SK-N-SH treated with all-trans-retinoic acid at 6 μM for 48 hours (cell line): ENCODE results near the gene VAV1.

Experiments used
- ATAC-seq: fragments of 200-7000 bp; cut with Tn5 transposase; 3 replicates; pipeline ENCODE4 v1.9.1; 2020; ENCODE audit warnings: mild to moderate bottlenecking, moderate library complexity
- BACH2 ChIP-seq: fragments of 250-450 bp; sonication (Bioruptor Pico); IDR thresholded peaks from 2 replicates; pipeline ENCODE4 v1.9.0; 2021; ENCODE audit warnings: mild to moderate bottlenecking, borderline replicate concordance
- CREB5 ChIP-seq: fragments of 250-450 bp; sonication (Bioruptor Pico); IDR thresholded peaks from 2 replicates; pipeline ENCODE4 v1.5.1; 2020; ENCODE audit warnings: low read depth, mild to moderate bottlenecking, moderate library complexity
- CSDC2 ChIP-seq: fragments of 250-450 bp; sonication (Bioruptor Pico); IDR thresholded peaks from 2 replicates; pipeline ENCODE4 v1.5.0; 2020; ENCODE audit warnings: mild to moderate bottlenecking, moderate library complexity
- CSRNP3 ChIP-seq: fragments of 250-450 bp; sonication (Bioruptor Pico); IDR thresholded peaks from 2 replicates; pipeline ENCODE4 v1.5.1; 2021; ENCODE audit warnings: mild to moderate bottlenecking, moderate library complexity
- ESRRG ChIP-seq: fragments of 250-450 bp; sonication (Bioruptor Pico); IDR thresholded peaks from 2 replicates; pipeline ENCODE4 v1.6.1; 2021; ENCODE audit warnings: mild to moderate bottlenecking
- GLIS3 ChIP-seq: fragments of 250-450 bp; sonication (Bioruptor Pico); IDR thresholded peaks from 2 replicates; pipeline ENCODE4 v1.5.0; 2020; ENCODE audit warnings: mild to moderate bottlenecking, moderate library complexity
- ISL1 ChIP-seq: fragments of 250-450 bp; sonication (Bioruptor Pico); IDR thresholded peaks from 2 replicates; pipeline ENCODE4 v2.1.2; 2022; ENCODE audit warnings: mild to moderate bottlenecking, moderate library complexity
- OSR1 ChIP-seq: fragments of 250-450 bp; sonication (Bioruptor Pico); IDR thresholded peaks from 2 replicates; pipeline ENCODE4 v1.8.0; 2022; ENCODE audit warnings: moderate library complexity, mild to moderate bottlenecking, inconsistent platforms
- POU6F1 ChIP-seq: fragments of 250-450 bp; sonication (Bioruptor Pico); IDR thresholded peaks from 2 replicates; pipeline ENCODE4 v1.8.0; 2021; ENCODE audit warnings: low read depth, mild to moderate bottlenecking, moderate library complexity, borderline replicate concordance
- PPARA ChIP-seq: fragments of 250-450 bp; sonication (Bioruptor Pico); IDR thresholded peaks from 2 replicates; pipeline ENCODE4 v1.5.0; 2020; ENCODE audit warnings: mild to moderate bottlenecking, borderline replicate concordance
- RARB ChIP-seq: fragments of 250-450 bp; sonication (Bioruptor Pico); IDR thresholded peaks from 2 replicates; pipeline ENCODE4 v1.8.0; 2021; ENCODE audit warnings: mild to moderate bottlenecking, moderate library complexity
- SNAI2 ChIP-seq: fragments of 250-450 bp; sonication (Bioruptor Pico); IDR thresholded peaks from 2 replicates; pipeline ENCODE4 v1.5.0; 2020; ENCODE audit warnings: mild to moderate bottlenecking, moderate library complexity
- TCF4 ChIP-seq: fragments of 250-450 bp; sonication (Bioruptor Pico); IDR thresholded peaks from 2 replicates; pipeline ENCODE4 v1.8.0; 2021; ENCODE audit warnings: mild to moderate bottlenecking, moderate library complexity, borderline replicate concordance
- TSHZ2 ChIP-seq: fragments of 250-450 bp; sonication (Bioruptor Pico); IDR thresholded peaks from 2 replicates; pipeline ENCODE4 v1.5.0; 2020; ENCODE audit warnings: mild to moderate bottlenecking, moderate library complexity
- ZC3H10 ChIP-seq: fragments of 250-450 bp; sonication (Bioruptor Pico); IDR thresholded peaks from 2 replicates; pipeline ENCODE4 v1.5.1; 2021; ENCODE audit warnings: mild to moderate bottlenecking, moderate library complexity
- ZFP3 ChIP-seq: fragments of 250-450 bp; sonication (Bioruptor Pico); IDR thresholded peaks from 2 replicates; pipeline ENCODE4 v1.5.0; 2020; ENCODE audit warnings: mild to moderate bottlenecking, moderate library complexity
- ZFP30 ChIP-seq: fragments of 450-650 bp; formaldehyde crosslinking; IDR thresholded peaks from 2 replicates; pipeline ENCODE4 v1.5.0; 2022; ENCODE audit warnings: mild to moderate bottlenecking, moderate library complexity
- ZNF565 ChIP-seq: fragments of 450-650 bp; formaldehyde crosslinking; conservative IDR thresholded peaks from 2 replicates; pipeline ENCODE4 v1.5.0; 2020; ENCODE audit warnings: low read depth, mild to moderate bottlenecking, moderate library complexity
- ZNF70 ChIP-seq: fragments of 450-650 bp; formaldehyde crosslinking; IDR thresholded peaks from 2 replicates; pipeline ENCODE4 v1.5.0; 2020; ENCODE audit warnings: mild to moderate bottlenecking, moderate library complexity
- ZNF8 ChIP-seq: fragments of 450-650 bp; formaldehyde crosslinking; IDR thresholded peaks from 2 replicates; pipeline ENCODE4 v1.5.0; 2020; ENCODE audit warnings: mild to moderate bottlenecking, moderate library complexity

Gene VAV1

GRCh38 chr19:6864325-6864940, 91.9 kb downstream of the VAV1 start:
- ATAC-seq = no peak
- no peak for TF ChIP-seq TSHZ2 (CRISPR knock-in tag)
- TF ChIP-seq SNAI2 (CRISPR knock-in tag) = no peak
- TF ChIP-seq ZC3H10 (CRISPR knock-in tag) = no peak
- TF ChIP-seq TCF4 (CRISPR knock-in tag) = no peak
- no peak for TF ChIP-seq RARB (CRISPR knock-in tag)
- TF ChIP-seq OSR1 (CRISPR knock-in tag) = no peak
- no peak for TF ChIP-seq CSDC2
- no peak for TF ChIP-seq ZNF8
- TF ChIP-seq CSRNP3 = no peak
- TF ChIP-seq GLIS3 (CRISPR knock-in tag) = no peak
- no peak for TF ChIP-seq ESRRG (CRISPR knock-in tag)
- TF ChIP-seq BACH2 = no peak
- TF ChIP-seq ISL1 = no peak
- TF ChIP-seq POU6F1 (CRISPR knock-in tag) = no peak
- TF ChIP-seq ZFP3 = no peak
- no peak for TF ChIP-seq CREB5 (CRISPR knock-in tag)
- no peak for TF ChIP-seq ZNF565 (CRISPR knock-in tag)
- TF ChIP-seq ZNF70 (CRISPR knock-in tag) = no peak

GRCh38 chr19:6865849-6866248, 93.3 kb downstream of the VAV1 start:
- no peak for TF ChIP-seq ZC3H10 (CRISPR knock-in tag)
- TF ChIP-seq OSR1 (CRISPR knock-in tag) = no peak
- no peak for TF ChIP-seq GLIS3 (CRISPR knock-in tag)
- no peak for TF ChIP-seq CSDC2
- no peak for TF ChIP-seq RARB (CRISPR knock-in tag)
- TF ChIP-seq ZFP30 (CRISPR knock-in tag) = no peak
- TF ChIP-seq PPARA (CRISPR knock-in tag) = no peak
- no peak for ATAC-seq

GRCh38 chr19:6866741-6867151, 94.2 kb downstream of the VAV1 start:
- no peak for TF ChIP-seq ZNF70 (CRISPR knock-in tag)
- no peak for TF ChIP-seq TSHZ2 (CRISPR knock-in tag)
- no peak for ATAC-seq
